Measurements from ENCODE around the gene COG6. TPM values are rescaled to one million over a fixed set of nuclear protein-coding genes. Genes with fewer than 3 reads are reported as not detected.

COG6 gene
- total and polyA plus RNA-seq, 2 of the 4 experiments (the other 2 are of a cell fraction) = 22.8 to 37.5 TPM

GRCh38 chr13:39631307-39631706 lies 24.2 kb upstream of the COG6 start:
- no peak overlapping the region for H3K4ac ChIP-seq (ENCODE audit: low read depth, low read length)
- no peak overlapping the region for H3K18ac ChIP-seq (ENCODE audit: low read depth, low read length)
- DNase-seq = no peak
- ChIA-PET CTCF (no interaction called here), POLR2A (ENCODE audit: unreplicated experiment) (no interaction called here)
- no peaks in the 10 kb centered on the region for H3K9me3 ChIP-seq (ENCODE audit: control insufficient read depth, insufficient read depth, low read length)
- no peak overlapping the region for H3K27ac ChIP-seq (ENCODE audit: insufficient read depth, low read length)
- H3K27me3 ChIP-seq (ENCODE audit: control insufficient read depth, insufficient read depth, low read length) = peaks cover 4% of the 10 kb centered on the region
- H4K5ac ChIP-seq (ENCODE audit: low read depth, low read length) = no peak overlapping the region
- no peak overlapping the region for H3K4me2 ChIP-seq (ENCODE audit: low read depth, low read length)
- no TSS peak for BruUV-seq (replicated peaks)
- no peak overlapping the region for H3K14ac ChIP-seq (replicated peaks; ENCODE audit: low read depth, low read length)
- intact Hi-C loops (cut with micrococcal nuclease) (no loop called here), dilution Hi-C loops (cut with HindIII; ENCODE audit: low sequenced_read_pairs, unreplicated experiment) (no loop called here), in situ Hi-C loops (cut with MboI; ENCODE audit: low sequenced_read_pairs) (no loop called here)
- H4K91ac ChIP-seq (ENCODE audit: insufficient read depth, low read depth, low read length) = no peak overlapping the region
- no peak overlapping the region for H2AK5ac ChIP-seq (ENCODE audit: low read depth, low read length)
- no peak overlapping the region for H2AK9ac ChIP-seq (replicated peaks; ENCODE audit: low read depth, low read length, poor library complexity)
- H3K56ac ChIP-seq (ENCODE audit: extremely low read depth, insufficient read depth, low read length) = no peak overlapping the region
- H2BK120ac ChIP-seq (ENCODE audit: low read depth, low read length) = no peak overlapping the region
- H2BK15ac ChIP-seq (ENCODE audit: low read depth, low read length) = no peak overlapping the region
- H3K9ac ChIP-seq (ENCODE audit: low read depth, low read length) = no peak overlapping the region
- H2BK5ac ChIP-seq (ENCODE audit: low read depth, low read length, poor library complexity, severe bottlenecking) = no peak overlapping the region
- TF ChIP-seq BHLHE40 (IDR thresholded peaks at IDR 0.05; ENCODE audit: low read depth, low read length) = no peak
- no peak for TF ChIP-seq CHD1 (IDR thresholded peaks at IDR 0.05; ENCODE audit: low read depth, low read length)
- no peak for TF ChIP-seq MAZ (IDR thresholded peaks at IDR 0.05; ENCODE audit: borderline replicate concordance, low read depth, low read length)
- TF ChIP-seq POLR2A (IDR thresholded peaks at IDR 0.05; ENCODE audit: low read depth, low read length) = no peak
- TF ChIP-seq ELK1 (IDR thresholded peaks at IDR 0.05; ENCODE audit: borderline replicate concordance, low read depth, low read length) = no peak
- TF ChIP-seq, protein P1, sequence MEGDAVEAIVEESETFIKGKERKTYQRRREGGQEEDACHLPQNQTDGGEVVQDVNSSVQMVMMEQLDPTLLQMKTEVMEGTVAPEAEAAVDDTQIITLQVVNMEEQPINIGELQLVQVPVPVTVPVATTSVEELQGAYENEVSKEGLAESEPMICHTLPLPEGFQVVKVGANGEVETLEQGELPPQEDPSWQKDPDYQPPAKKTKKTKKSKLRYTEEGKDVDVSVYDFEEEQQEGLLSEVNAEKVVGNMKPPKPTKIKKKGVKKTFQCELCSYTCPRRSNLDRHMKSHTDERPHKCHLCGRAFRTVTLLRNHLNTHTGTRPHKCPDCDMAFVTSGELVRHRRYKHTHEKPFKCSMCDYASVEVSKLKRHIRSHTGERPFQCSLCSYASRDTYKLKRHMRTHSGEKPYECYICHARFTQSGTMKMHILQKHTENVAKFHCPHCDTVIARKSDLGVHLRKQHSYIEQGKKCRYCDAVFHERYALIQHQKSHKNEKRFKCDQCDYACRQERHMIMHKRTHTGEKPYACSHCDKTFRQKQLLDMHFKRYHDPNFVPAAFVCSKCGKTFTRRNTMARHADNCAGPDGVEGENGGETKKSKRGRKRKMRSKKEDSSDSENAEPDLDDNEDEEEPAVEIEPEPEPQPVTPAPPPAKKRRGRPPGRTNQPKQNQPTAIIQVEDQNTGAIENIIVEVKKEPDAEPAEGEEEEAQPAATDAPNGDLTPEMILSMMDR (conservative IDR thresholded peaks at IDR 0.05; ENCODE audit: low read depth, low read length) = no peak
- TF ChIP-seq MXI1 (IDR thresholded peaks at IDR 0.05; ENCODE audit: borderline replicate concordance, low read depth, low read length) = no peak
- no peak overlapping the region for H3K23ac ChIP-seq (ENCODE audit: low read depth, low read length)
- H3K4me1 ChIP-seq (ENCODE audit: control insufficient read depth, insufficient read depth, low read length) = no peaks in the 10 kb centered on the region
- H3K9me1 ChIP-seq (ENCODE audit: insufficient read depth, low read length) = no peaks in the 10 kb centered on the region
- H2AFZ ChIP-seq (replicated peaks; ENCODE audit: low read length, poor library complexity) = no peak overlapping the region
- H3K4me3 ChIP-seq (ENCODE audit: insufficient read depth, low read depth, low read length) = no peak overlapping the region
- no peak overlapping the region for H2BK20ac ChIP-seq (ENCODE audit: low read depth, low read length)
- no peaks in the 10 kb centered on the region for H3K36me3 ChIP-seq (ENCODE audit: control insufficient read depth, insufficient read depth, low read length)
- H4K8ac ChIP-seq (ENCODE audit: low read depth in 2 of 2, low read length in 2 of 2) = no peak overlapping the region
- no peak for ATAC-seq (ENCODE audit: low read depth)
- H4K20me1 ChIP-seq (ENCODE audit: insufficient read depth, low read length) = no peaks in the 10 kb centered on the region
- WGBS, 2 experiments (ENCODE audit: extremely low coverage in 2 of 2, insufficient read length in 1 of 2) = no CpG with 5 or more reads among the region's 1 CpG
- H3K79me1 ChIP-seq (ENCODE audit: low read depth in 1 of 2, low read length in 2 of 2) = no peaks in the 10 kb centered on the region

Data from IMR-90 (cell line).